DMS114 treated with DMSO at 0.1 percent for 48 hours (cell line): Measurements from ENCODE around the gene ACVR1.
A peak's percentile ranks its signal among the peaks of the same experiment; 100 is the strongest.
"Not testable (repeated sequence)": the region's sequence is repeated elsewhere in the genome, so short reads cannot be mapped to it uniquely, and the experiment has no call there.

ENCODE experiments used
- DNase-seq: peaks from one replicate; lab custom pipeline; 2025; ENCODE audit not compliant: unreplicated experiment; lab: John Stamatoyannopoulos, UW

The ACVR1 gene

GRCh38 chr2:157725846-157726245 lies 150.3 kb downstream of the ACVR1 start:
- no peak for DNase-seq

GRCh38 chr2:157722580-157723234 lies 153.4 kb downstream of the ACVR1 start:
- peak; percentile 0 for DNase-seq

- no peak for DNase-seq
Measured at GRCh38 chr2:157720504-157720903, 155.6 kb downstream of the ACVR1 start.

GRCh38 chr2:157704653-157705052 lies 171.5 kb downstream of the ACVR1 start:
- DNase-seq = not testable (repeated sequence)

GRCh38 chr2:157704148-157704547 lies 172.0 kb downstream of the ACVR1 start:
- DNase-seq = not testable (repeated sequence)

- DNase-seq = no peak
Measured at GRCh38 chr2:157699806-157700205, 176.3 kb downstream of the ACVR1 start.

- no peak for DNase-seq
Measured at GRCh38 chr2:157699009-157699408, 177.1 kb downstream of the ACVR1 start.

GRCh38 chr2:157698430-157698829 lies 177.7 kb downstream of the ACVR1 start:
- no peak for DNase-seq

GRCh38 chr2:157696036-157696435 lies 180.1 kb downstream of the ACVR1 start:
- no peak for DNase-seq

GRCh38 chr2:157692768-157693167 lies 183.4 kb downstream of the ACVR1 start:
- no peak for DNase-seq

GRCh38 chr2:157691695-157692094 lies 184.4 kb downstream of the ACVR1 start:
- DNase-seq = no peak

- DNase-seq = no peak
Measured at GRCh38 chr2:157691131-157691530, 185.0 kb downstream of the ACVR1 start.
